WTC11 (cell line): ENCODE data around the gene SF3B5.
"Not testable (repeated sequence)": the region's sequence is repeated elsewhere in the genome, so short reads cannot be mapped to it uniquely, and the experiment has no call there.

Source experiments
- IRF2 ChIP-seq: sonication (generic); formaldehyde crosslinking; IDR thresholded peaks from 2 replicates; pipeline ENCODE4 v1.8.0; 2022; ENCODE audit warnings: low read depth, missing genetic modification reagents, borderline replicate concordance
- TF ChIP-seq, protein P1 (sequence below): sonication (generic); formaldehyde crosslinking; IDR thresholded peaks from 2 replicates; pipeline ENCODE4 v1.8.1; 2023; ENCODE audit warnings: mild to moderate bottlenecking, missing genetic modification reagents, moderate library complexity

DNA sequence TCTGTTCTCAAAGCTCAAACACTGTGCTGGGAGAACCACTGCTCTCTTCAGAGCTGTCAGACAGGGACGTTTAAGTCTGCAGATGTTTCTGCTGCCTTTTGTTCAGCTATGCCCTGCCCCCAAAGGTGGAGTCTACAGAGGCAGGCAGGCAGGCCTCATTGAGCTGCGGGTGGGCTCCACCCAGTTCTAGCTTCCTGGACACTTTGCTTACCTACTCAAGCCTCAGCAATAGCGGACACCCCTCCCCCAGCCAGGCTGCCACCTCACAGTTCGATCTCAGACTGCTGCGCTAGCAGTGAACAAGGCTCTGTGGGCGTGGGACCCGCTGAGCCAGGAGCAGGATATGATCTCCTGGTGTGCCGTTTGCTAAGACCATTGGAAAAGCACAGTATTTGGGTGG, 48.7 kb downstream of the SF3B5 start:
- not testable (repeated sequence) for TF ChIP-seq IRF2 (CRISPR knock-in tag)
- TF ChIP-seq, protein P1, sequence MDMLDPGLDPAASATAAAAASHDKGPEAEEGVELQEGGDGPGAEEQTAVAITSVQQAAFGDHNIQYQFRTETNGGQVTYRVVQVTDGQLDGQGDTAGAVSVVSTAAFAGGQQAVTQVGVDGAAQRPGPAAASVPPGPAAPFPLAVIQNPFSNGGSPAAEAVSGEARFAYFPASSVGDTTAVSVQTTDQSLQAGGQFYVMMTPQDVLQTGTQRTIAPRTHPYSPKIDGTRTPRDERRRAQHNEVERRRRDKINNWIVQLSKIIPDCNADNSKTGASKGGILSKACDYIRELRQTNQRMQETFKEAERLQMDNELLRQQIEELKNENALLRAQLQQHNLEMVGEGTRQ (CRISPR knock-in tag): not testable (repeated sequence)
